HepG2 (cell line): Measurements from ENCODE around the gene SMIM24. TPM values are rescaled to one million over a fixed set of nuclear protein-coding genes. Genes with fewer than 3 reads are reported as not detected.

Source experiments
- ARID5B ChIP-seq: IDR thresholded peaks from 2 replicates; pipeline ENCODE4 v1.4.0; 2020; ENCODE audit warnings: mild to moderate bottlenecking, missing genetic modification reagents
- TCF7 ChIP-seq: sonication (generic); IDR thresholded peaks from 2 replicates; pipeline ENCODE4 v1.6.1; 2016; ENCODE audit warnings: antibody characterized with exemption, low read depth
- polyA plus RNA-seq, 8 experiments: library from polyadenylated mRNA; depleted of rRNA in 3 of 8; stranded (reverse) in 7 of 8; unstranded in 1 of 8; fragments of >200 nt; fragmentation: Illumina TruSeq in 4 of 8; extraction: Trizol in 4 of 8; gene quantifications; 2 replicates each; pipeline versions ENCODE4 v1.2.1 to v1.2.3, GENCODE V29; 2011 to 2016; ENCODE audit warnings: low read depth in 4 of 8, missing spikeins in 1 of 8, mixed read lengths in 1 of 8; ENCODE audit not compliant: insufficient read depth in 1 of 8
- total RNA-seq, 5 experiments: library from RNA; depleted of rRNA; stranded (reverse); fragments of >200 nt; fragmentation: Illumina TruSeq; extraction: Trizol; gene quantifications; 2 replicates each; pipeline ENCODE4 v1.2.3, GENCODE V29; 2016; ENCODE audit warnings: low read depth in 1 of 5
- TF ChIP-seq, protein P1 (sequence below): sonication (generic); formaldehyde crosslinking; IDR thresholded peaks from 2 replicates; pipeline ENCODE4 v1.5.1; 2020; ENCODE audit warnings: missing genetic modification reagents, mild to moderate bottlenecking, borderline replicate concordance
- TF ChIP-seq, protein P2 (sequence below): sonication (generic); formaldehyde crosslinking; IDR thresholded peaks from one replicate; pipeline ENCODE4 v1.5.1; 2020; ENCODE audit warnings: mild to moderate bottlenecking, missing genetic modification reagents; ENCODE audit errors: not compliant biosample characterization

SMIM24 gene
- total and polyA plus RNA-seq, 2 of the 13 experiments (the other 11 are each of a cell fraction or from before 2014, with no cell fraction given) = 11.2 to 70.6 TPM

GRCh38 chr19:3507371-3508120 lies 27.2 kb upstream of the SMIM24 start (continued):
- TF ChIP-seq, protein P1, sequence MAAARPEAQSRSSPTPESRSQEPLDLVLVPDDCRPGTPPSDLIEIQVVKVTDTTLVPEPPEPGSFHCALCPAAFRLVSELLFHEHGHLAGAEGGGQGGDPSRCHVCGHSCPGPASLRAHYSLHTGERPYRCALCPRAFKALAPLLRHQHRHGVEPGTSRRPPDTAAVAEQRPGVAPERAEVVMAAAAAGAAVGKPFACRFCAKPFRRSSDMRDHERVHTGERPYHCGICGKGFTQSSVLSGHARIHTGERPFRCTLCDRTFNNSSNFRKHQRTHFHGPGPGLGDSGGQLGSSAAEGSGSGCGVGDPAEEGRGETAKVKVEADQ (CRISPR knock-in tag) = 0 out of 2 replicates have a peak, but pooled peaks have one; percentile 57
- peak; percentile 80 for TF ChIP-seq TCF7
- peak; percentile 37; the same call in 1 of the 2 replicates for TF ChIP-seq ARID5B (CRISPR knock-in tag)
- TF ChIP-seq, protein P2, sequence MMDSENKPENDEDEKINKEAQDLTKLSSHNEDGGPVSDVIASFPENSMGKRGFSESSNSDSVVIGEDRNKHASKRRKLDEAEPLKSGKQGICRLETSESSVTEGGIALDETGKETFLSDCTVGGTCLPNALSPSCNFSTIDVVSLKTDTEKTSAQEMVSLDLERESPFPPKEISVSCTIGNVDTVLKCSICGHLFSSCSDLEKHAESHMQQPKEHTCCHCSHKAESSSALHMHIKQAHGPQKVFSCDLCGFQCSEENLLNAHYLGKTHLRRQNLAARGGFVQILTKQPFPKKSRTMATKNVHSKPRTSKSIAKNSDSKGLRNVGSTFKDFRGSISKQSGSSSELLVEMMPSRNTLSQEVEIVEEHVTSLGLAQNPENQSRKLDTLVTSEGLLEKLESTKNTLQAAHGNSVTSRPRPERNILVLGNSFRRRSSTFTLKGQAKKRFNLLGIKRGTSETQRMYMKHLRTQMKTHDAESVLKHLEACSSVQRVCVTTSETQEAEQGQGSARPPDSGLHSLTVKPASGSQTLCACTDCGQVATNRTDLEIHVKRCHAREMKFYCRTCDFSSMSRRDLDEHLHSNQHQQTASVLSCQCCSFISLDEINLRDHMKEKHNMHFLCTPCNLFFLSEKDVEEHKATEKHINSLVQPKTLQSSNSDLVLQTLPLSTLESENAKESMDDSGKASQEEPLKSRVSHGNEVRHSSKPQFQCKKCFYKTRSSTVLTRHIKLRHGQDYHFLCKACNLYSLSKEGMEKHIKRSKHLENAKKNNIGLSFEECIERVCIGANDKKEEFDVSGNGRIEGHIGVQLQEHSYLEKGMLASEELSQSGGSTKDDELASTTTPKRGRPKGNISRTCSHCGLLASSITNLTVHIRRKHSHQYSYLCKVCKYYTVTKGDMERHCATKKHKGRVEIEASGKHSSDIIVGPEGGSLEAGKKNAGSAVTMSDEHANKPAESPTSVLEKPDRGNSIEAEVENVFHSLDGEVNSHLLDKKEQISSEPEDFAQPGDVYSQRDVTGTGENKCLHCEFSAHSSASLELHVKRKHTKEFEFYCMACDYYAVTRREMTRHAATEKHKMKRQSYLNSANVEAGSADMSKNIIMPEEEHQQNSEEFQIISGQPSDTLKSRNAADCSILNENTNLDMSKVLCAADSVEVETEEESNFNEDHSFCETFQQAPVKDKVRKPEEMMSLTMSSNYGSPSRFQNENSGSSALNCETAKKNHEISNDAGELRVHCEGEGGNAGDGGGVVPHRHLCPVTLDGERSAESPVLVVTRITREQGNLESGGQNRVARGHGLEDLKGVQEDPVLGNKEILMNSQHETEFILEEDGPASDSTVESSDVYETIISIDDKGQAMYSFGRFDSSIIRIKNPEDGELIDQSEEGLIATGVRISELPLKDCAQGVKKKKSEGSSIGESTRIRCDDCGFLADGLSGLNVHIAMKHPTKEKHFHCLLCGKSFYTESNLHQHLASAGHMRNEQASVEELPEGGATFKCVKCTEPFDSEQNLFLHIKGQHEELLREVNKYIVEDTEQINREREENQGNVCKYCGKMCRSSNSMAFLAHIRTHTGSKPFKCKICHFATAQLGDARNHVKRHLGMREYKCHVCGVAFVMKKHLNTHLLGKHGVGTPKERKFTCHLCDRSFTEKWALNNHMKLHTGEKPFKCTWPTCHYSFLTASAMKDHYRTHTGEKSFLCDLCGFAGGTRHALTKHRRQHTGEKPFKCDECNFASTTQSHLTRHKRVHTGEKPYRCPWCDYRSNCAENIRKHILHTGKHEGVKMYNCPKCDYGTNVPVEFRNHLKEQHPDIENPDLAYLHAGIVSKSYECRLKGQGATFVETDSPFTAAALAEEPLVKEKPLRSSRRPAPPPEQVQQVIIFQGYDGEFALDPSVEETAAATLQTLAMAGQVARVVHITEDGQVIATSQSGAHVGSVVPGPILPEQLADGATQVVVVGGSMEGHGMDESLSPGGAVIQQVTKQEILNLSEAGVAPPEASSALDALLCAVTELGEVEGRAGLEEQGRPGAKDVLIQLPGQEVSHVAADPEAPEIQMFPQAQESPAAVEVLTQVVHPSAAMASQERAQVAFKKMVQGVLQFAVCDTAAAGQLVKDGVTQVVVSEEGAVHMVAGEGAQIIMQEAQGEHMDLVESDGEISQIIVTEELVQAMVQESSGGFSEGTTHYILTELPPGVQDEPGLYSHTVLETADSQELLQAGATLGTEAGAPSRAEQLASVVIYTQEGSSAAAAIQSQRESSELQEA (CRISPR knock-in tag) = peak; percentile 86
